Measurements from ENCODE around the gene DCLK3. TPM values are rescaled to one million over a fixed set of nuclear protein-coding genes. Genes with fewer than 3 reads are reported as not detected.

Gene DCLK3
- total RNA-seq, 1 experiment from 2014 or later: 1.4 TPM

DNA sequence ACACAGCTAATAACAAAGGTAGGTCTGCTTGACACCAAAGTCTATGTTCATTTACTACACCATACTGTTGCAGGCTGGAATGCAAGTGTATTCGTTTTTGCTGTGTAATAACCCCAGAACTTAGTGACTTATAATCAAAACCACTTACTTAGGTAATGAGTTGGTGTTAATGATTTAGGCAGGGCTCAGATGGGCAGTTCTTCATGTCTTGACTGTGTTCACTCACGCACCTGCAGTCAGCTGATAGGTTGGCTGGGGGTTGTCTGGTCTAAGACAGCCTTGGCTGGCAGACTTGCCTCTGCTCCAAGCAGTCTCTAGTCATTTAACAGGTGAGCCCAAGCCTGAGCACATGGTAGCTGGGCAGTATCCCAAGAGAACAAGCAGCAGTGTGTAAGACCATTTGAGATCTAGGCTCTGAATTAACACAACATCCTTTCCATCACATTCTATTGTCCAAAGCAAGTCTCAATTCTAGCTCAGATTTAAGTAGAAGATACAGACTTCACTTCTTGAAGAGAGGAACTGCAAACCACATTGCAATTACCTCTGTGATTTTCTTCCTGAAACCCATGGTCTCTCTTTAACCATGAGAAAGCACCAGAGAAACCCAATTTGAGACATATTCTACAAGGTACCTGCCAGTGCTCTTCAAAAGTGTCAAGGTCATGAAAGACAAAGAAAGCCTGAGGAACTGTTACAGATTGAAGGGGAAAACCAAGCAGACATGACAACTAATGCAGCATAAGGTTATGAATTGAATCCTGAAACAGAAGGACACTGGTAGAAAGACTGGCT, 13.3 kb upstream of the DCLK3 start:
- H3K27me3 Mint-ChIP-seq (ENCODE audit: low read depth): peaks cover 2% of the 10 kb centered on the region; the same call in 1 of the 2 replicates
- no peak overlapping the region for H2BK15ac ChIP-seq (ENCODE audit: low read depth, low read length)

More for the DNA sequence above, 13.3 kb upstream of the DCLK3 start:
- Histone ChIP-seq H4K5ac (ENCODE audit: insufficient read length, low read depth, low read length) (no peak overlapping the region), H3K4me1 (ENCODE audit: insufficient read depth, low read length) (no peaks in the 10 kb centered on the region), H3T11ph (ENCODE audit: low read length) (no peak overlapping the region), H4K20me1 (ENCODE audit: control insufficient read depth, insufficient read depth, insufficient read length) (no peaks in the 10 kb centered on the region), H2BK20ac (ENCODE audit: low read depth, low read length, poor library complexity, severe bottlenecking) (no peak overlapping the region), H4K8ac (replicated peaks; ENCODE audit: insufficient read length, low read depth, low read length) (no peak overlapping the region), H3K18ac (ENCODE audit: insufficient read length, low read depth, low read length) (no peak overlapping the region), H2BK5ac (ENCODE audit: insufficient read length, low read length) (no peak overlapping the region), H3K4me2 (ENCODE audit: insufficient read depth, insufficient read length, low read length) (no peak overlapping the region), H2AFZ (ENCODE audit: low read length) (no peak overlapping the region), H3K27ac (ENCODE audit: insufficient read length, low read depth, low read length) (no peak overlapping the region), H3K4ac (ENCODE audit: low read depth, low read length) (no peak overlapping the region), H3K9me3 (ENCODE audit: control insufficient read depth, low read depth, low read length) (no peaks in the 10 kb centered on the region), H2BK120ac (ENCODE audit: low read depth, low read length, poor library complexity, severe bottlenecking) (no peak overlapping the region), H3K23ac (ENCODE audit: insufficient read length, low read depth, low read length) (no peak overlapping the region), H3K14ac (ENCODE audit: insufficient read depth, low read length) (no peak overlapping the region), H3K79me1 (ENCODE audit: insufficient read depth, low read depth, low read length, poor library complexity, severe bottlenecking) (no peaks in the 10 kb centered on the region), H3K23me2 (ENCODE audit: insufficient read length, low read depth, low read length, poor library complexity, severe bottlenecking) (no peaks in the 10 kb centered on the region), H4K91ac (ENCODE audit: insufficient read length, low read depth, low read length) (no peak overlapping the region), H2AK5ac (ENCODE audit: insufficient read length, low read length) (no peak overlapping the region), H3K79me2 (ENCODE audit: insufficient read depth, low read length) (no peaks in the 10 kb centered on the region), H3K9ac (ENCODE audit: extremely low read depth, insufficient read length, low read length) (no peak overlapping the region), H2BK12ac (ENCODE audit: insufficient read length, low read depth, low read length) (no peak overlapping the region), H3K56ac (ENCODE audit: insufficient read length, low read depth, low read length) (no peak overlapping the region), H3K27me3 (ENCODE audit: insufficient read depth, low read length) (no peaks in the 10 kb centered on the region)
- Mint-ChIP-seq H3K36me3 (ENCODE audit: insufficient read depth in 1 of 3, low read depth in 3 of 3) (no peaks in the 10 kb centered on the region), H3K27ac (no peak overlapping the region), H3K4me1 (peaks cover 8 to 10% of the 10 kb centered on the region in 2 experiments), H3K4me3 (no peak overlapping the region), H3K9me3 (no peaks in the 10 kb centered on the region)
- TF ChIP-seq, protein P1, sequence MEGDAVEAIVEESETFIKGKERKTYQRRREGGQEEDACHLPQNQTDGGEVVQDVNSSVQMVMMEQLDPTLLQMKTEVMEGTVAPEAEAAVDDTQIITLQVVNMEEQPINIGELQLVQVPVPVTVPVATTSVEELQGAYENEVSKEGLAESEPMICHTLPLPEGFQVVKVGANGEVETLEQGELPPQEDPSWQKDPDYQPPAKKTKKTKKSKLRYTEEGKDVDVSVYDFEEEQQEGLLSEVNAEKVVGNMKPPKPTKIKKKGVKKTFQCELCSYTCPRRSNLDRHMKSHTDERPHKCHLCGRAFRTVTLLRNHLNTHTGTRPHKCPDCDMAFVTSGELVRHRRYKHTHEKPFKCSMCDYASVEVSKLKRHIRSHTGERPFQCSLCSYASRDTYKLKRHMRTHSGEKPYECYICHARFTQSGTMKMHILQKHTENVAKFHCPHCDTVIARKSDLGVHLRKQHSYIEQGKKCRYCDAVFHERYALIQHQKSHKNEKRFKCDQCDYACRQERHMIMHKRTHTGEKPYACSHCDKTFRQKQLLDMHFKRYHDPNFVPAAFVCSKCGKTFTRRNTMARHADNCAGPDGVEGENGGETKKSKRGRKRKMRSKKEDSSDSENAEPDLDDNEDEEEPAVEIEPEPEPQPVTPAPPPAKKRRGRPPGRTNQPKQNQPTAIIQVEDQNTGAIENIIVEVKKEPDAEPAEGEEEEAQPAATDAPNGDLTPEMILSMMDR (conservative IDR thresholded peaks at IDR 0.05): no peak
- WGBS (ENCODE audit: extremely low coverage, insufficient read length, low lambda C conversion rate): no CpG with 5 or more reads among the region's 2 CpGs
- no peak for DNase-seq

All from H9 (cell line).